ENCODE data around the gene ATP1B2. TPM values are rescaled to one million over a fixed set of nuclear protein-coding genes. Genes with fewer than 3 reads are reported as not detected.
"Not testable (repeated sequence)": the region's sequence is repeated elsewhere in the genome, so short reads cannot be mapped to it uniquely, and the experiment has no call there.

The ATP1B2 gene
- total RNA-seq, 5 donors from 2014 or later (not counting 1 experiment from before 2014, with no cell fraction given): 0.07 to 0.57 (median 0.43) TPM; not detected in 1

GRCh38 chr17:7623661-7624060 is 27.1 kb upstream of the ATP1B2 start:
- ATAC-seq (replicated peaks in 1 of 4) (no peak), DNase-seq (no peak)
- H3K4me1 ChIP-seq (ENCODE audit: control insufficient read depth in 1 of 2, extremely low read depth in 1 of 2, insufficient read depth in 2 of 2, low read length in 2 of 2): peaks cover 5 to 20% of the 10 kb centered on the region in 2 experiments
- no peaks in the 10 kb centered on the region for H3K27me3 Mint-ChIP-seq
- no peaks in the 10 kb centered on the region for H3K36me3 Mint-ChIP-seq
- no peak overlapping the region for H3K27ac ChIP-seq (ENCODE audit: low read length)
- WGBS (ENCODE audit: insufficient coverage): no CpG with 5 or more reads among the region's 5 CpGs
- H3K27me3 ChIP-seq (replicated peaks in 1 of 2; ENCODE audit: control insufficient read depth in 2 of 2, extremely low read depth in 1 of 2, insufficient read depth in 2 of 2, low read length in 1 of 2): no peaks in the 10 kb centered on the region
- ChIA-PET CTCF (no interaction called here), POLR2A (no interaction called here)
- no peak overlapping the region for H3K4me3 Mint-ChIP-seq
- no peak overlapping the region for H3K4me3 ChIP-seq (ENCODE audit: control insufficient read depth in 1 of 2, extremely low read depth in 1 of 2, low read length in 1 of 2)
- no peaks in the 10 kb centered on the region for H3K9me3 Mint-ChIP-seq
- no peaks in the 10 kb centered on the region for H3K36me3 ChIP-seq (ENCODE audit: control insufficient read depth in 2 of 2, extremely low read depth in 1 of 2, insufficient read depth in 1 of 2, low read length in 1 of 2)
- no peak overlapping the region for H3K27ac Mint-ChIP-seq
- H3K4me1 Mint-ChIP-seq: peaks cover 14 to 18% (median 18%) of the 10 kb centered on the region in 3 donors
- no peaks in the 10 kb centered on the region for H3K9me3 ChIP-seq

- POLR2A ChIA-PET; ATAC-seq (replicated peaks in 1 of 4); H3K9me3 ChIP-seq; DNase-seq; H3K4me3 ChIP-seq (ENCODE audit: control insufficient read depth in 1 of 2, extremely low read depth in 1 of 2, low read length in 1 of 2); CTCF ChIA-PET; H3K36me3 Mint-ChIP-seq; H3K36me3 ChIP-seq (ENCODE audit: control insufficient read depth in 2 of 2, extremely low read depth in 1 of 2, insufficient read depth in 1 of 2, low read length in 1 of 2); H3K27me3 Mint-ChIP-seq; H3K27me3 ChIP-seq (replicated peaks in 1 of 2; ENCODE audit: control insufficient read depth in 2 of 2, extremely low read depth in 1 of 2, insufficient read depth in 2 of 2, low read length in 1 of 2); H3K9me3 Mint-ChIP-seq; H3K27ac Mint-ChIP-seq; H3K27ac ChIP-seq (ENCODE audit: low read length): not testable (repeated sequence)
- WGBS (ENCODE audit: insufficient coverage): 96% methylated on average over 15 of the region's 16 CpGs
- peaks cover 14 to 18% (median 18%) of the 10 kb centered on the region in 3 donors for H3K4me1 Mint-ChIP-seq
- peak overlapping the region in 2 of 3 donors; percentile 24 to 89 for H3K4me3 Mint-ChIP-seq
- peaks cover 5 to 20% of the 10 kb centered on the region in 2 experiments for H3K4me1 ChIP-seq (ENCODE audit: control insufficient read depth in 1 of 2, extremely low read depth in 1 of 2, insufficient read depth in 2 of 2, low read length in 2 of 2)
Measured at GRCh38 chr17:7625749-7626148, 25.0 kb upstream of the ATP1B2 start.

- H3K9me3 Mint-ChIP-seq: no peaks in the 10 kb centered on the region
- no peaks in the 10 kb centered on the region for H3K27me3 ChIP-seq (replicated peaks in 1 of 2; ENCODE audit: control insufficient read depth in 2 of 2, extremely low read depth in 1 of 2, insufficient read depth in 2 of 2, low read length in 1 of 2)
- H3K4me1 ChIP-seq (ENCODE audit: control insufficient read depth in 1 of 2, extremely low read depth in 1 of 2, insufficient read depth in 2 of 2, low read length in 2 of 2): peaks cover 5 to 20% of the 10 kb centered on the region in 2 experiments
- CTCF ChIA-PET: no interaction called here
- no peak overlapping the region for H3K27ac ChIP-seq (ENCODE audit: low read length)
- POLR2A ChIA-PET: no interaction called here
- no peak for ATAC-seq (replicated peaks in 1 of 4)
- H3K27me3 Mint-ChIP-seq: no peaks in the 10 kb centered on the region
- H3K4me1 Mint-ChIP-seq: peaks cover 14 to 18% (median 18%) of the 10 kb centered on the region in 3 donors
- no peaks in the 10 kb centered on the region for H3K9me3 ChIP-seq
- H3K36me3 ChIP-seq (ENCODE audit: control insufficient read depth in 2 of 2, extremely low read depth in 1 of 2, insufficient read depth in 1 of 2, low read length in 1 of 2): no peaks in the 10 kb centered on the region
- DNase-seq: no peak
- peak overlapping the region; percentile 89 to 91 (median 91) for H3K4me3 Mint-ChIP-seq
- no peak overlapping the region for H3K4me3 ChIP-seq (ENCODE audit: control insufficient read depth in 1 of 2, extremely low read depth in 1 of 2, low read length in 1 of 2)
- H3K27ac Mint-ChIP-seq: peak overlapping the region in 1 of 2 donors; percentile 87
- H3K36me3 Mint-ChIP-seq: no peaks in the 10 kb centered on the region
- 89% methylated on average over 5 of the region's 7 CpGs for WGBS (ENCODE audit: insufficient coverage)
Measured at GRCh38 chr17:7626307-7626706, 24.4 kb upstream of the ATP1B2 start.

GRCh38 chr17:7626956-7627249 is 23.8 kb upstream of the ATP1B2 start:
- Histone ChIP-seq H3K27me3 (replicated peaks in 1 of 2; ENCODE audit: control insufficient read depth in 2 of 2, extremely low read depth in 1 of 2, insufficient read depth in 2 of 2, low read length in 1 of 2) (no peaks in the 10 kb centered on the region), H3K27ac (ENCODE audit: low read length) (no peak overlapping the region), H3K4me1 (ENCODE audit: control insufficient read depth in 1 of 2, extremely low read depth in 1 of 2, insufficient read depth in 2 of 2, low read length in 2 of 2) (peaks cover 5 to 20% of the 10 kb centered on the region in 2 experiments), H3K9me3 (no peaks in the 10 kb centered on the region), H3K4me3 (ENCODE audit: control insufficient read depth in 1 of 2, extremely low read depth in 1 of 2, low read length in 1 of 2) (peak overlapping the region; percentile 75 to 87), H3K36me3 (ENCODE audit: control insufficient read depth in 2 of 2, extremely low read depth in 1 of 2, insufficient read depth in 1 of 2, low read length in 1 of 2) (no peaks in the 10 kb centered on the region)
- H3K27ac Mint-ChIP-seq: peak overlapping the region; percentile 71 to 87
- CTCF ChIA-PET: interaction anchor here in 1 of 2 donors (0.5 to 1.9 kb wide), 6 partner anchors 11 to 223 kb away, joined by 3 to 20 read pairs (median 6); partner anchors contain the start of genes FXR2, TMEM256, TP53 and WRAP53
- no peak for DNase-seq
- WGBS (ENCODE audit: insufficient coverage): 17% methylated on average over 2 of the region's 6 CpGs
- ATAC-seq (replicated peaks in 1 of 4): no peak
- no peaks in the 10 kb centered on the region for H3K27me3 Mint-ChIP-seq
- H3K36me3 Mint-ChIP-seq: no peaks in the 10 kb centered on the region
- H3K9me3 Mint-ChIP-seq: no peaks in the 10 kb centered on the region
- H3K4me1 Mint-ChIP-seq: peaks cover 14 to 18% (median 18%) of the 10 kb centered on the region in 3 donors
- H3K4me3 Mint-ChIP-seq: peak overlapping the region; percentile 89 to 91 (median 91)
- POLR2A ChIA-PET: interaction anchor here in 1 of 2 donors (0.6 to 1.0 kb wide), 2 partner anchors 23 to 46 kb away, joined by 3 read pairs; no protein-coding TSS in a partner anchor

- Mint-ChIP-seq H3K4me1 (peaks cover 14 to 19% (median 18%) of the 10 kb centered on the region in 3 donors), H3K9me3 (no peaks in the 10 kb centered on the region), H3K27me3 (no peaks in the 10 kb centered on the region), H3K36me3 (no peaks in the 10 kb centered on the region), H3K4me3 (peak within 1 kb of the TSS; percentile 89 to 91 (median 91)), H3K27ac (peak within 1 kb of the TSS; percentile 83 to 87)
- H3K4me3 ChIP-seq (ENCODE audit: control insufficient read depth in 1 of 2, extremely low read depth in 1 of 2, low read length in 1 of 2): peak within 1 kb of the TSS; percentile 75 to 87
- 1% methylated on average over 33 of the region's 54 CpGs for WGBS (ENCODE audit: insufficient coverage)
- ChIA-PET POLR2A (interaction anchor here (0.5 to 1.1 kb wide), 8 partner anchors 10 to 580 kb away, joined by 3 to 4 read pairs (median 3); partner anchors contain the start of genes TP53 (in 2 of the 2) and DVL2 (in 1 of the 2)), CTCF (interaction anchor here (0.5 to 1.9 kb wide), 9 partner anchors 11 to 1374 kb away, joined by 3 to 20 read pairs (median 4); partner anchors contain the start of genes ATP1B2 (in 1 of the 2), FXR2 (in 1 of the 2), TMEM256 (in 1 of the 2) and TP53 (in 1 of the 2))
- DNase-seq: peak; percentile 70 to 89 (median 79)
- no peaks in the 10 kb centered on the region for H3K36me3 ChIP-seq (ENCODE audit: control insufficient read depth in 2 of 2, extremely low read depth in 1 of 2, insufficient read depth in 1 of 2, low read length in 1 of 2)
- H3K4me1 ChIP-seq (ENCODE audit: control insufficient read depth in 1 of 2, extremely low read depth in 1 of 2, insufficient read depth in 2 of 2, low read length in 2 of 2): peaks cover 5 to 20% of the 10 kb centered on the region in 2 experiments
- H3K9me3 ChIP-seq: no peaks in the 10 kb centered on the region
- H3K27ac ChIP-seq (ENCODE audit: low read length): peak within 1 kb of the TSS; percentile 79
- no peaks in the 10 kb centered on the region for H3K27me3 ChIP-seq (replicated peaks in 1 of 2; ENCODE audit: control insufficient read depth in 2 of 2, extremely low read depth in 1 of 2, insufficient read depth in 2 of 2, low read length in 1 of 2)
- ATAC-seq (replicated peaks in 1 of 4): peak; percentile 95 to 96 (median 96)
Measured at GRCh38 chr17:7627250-7628121, 23.2 kb upstream of the ATP1B2 start, which contains the start of gene SAT2. Gene SAT2, minus strand, starts transcription at chr17:7627821. Its CDS starts 186 bp downstream, at chr17:7627635.

- Mint-ChIP-seq H3K4me3 (peak within 1 kb of the TSS in 1 of 3 donors; percentile 31), H3K36me3 (no peaks in the 10 kb centered on the region), H3K27ac (no peak within 1 kb of the TSS), H3K9me3 (no peaks in the 10 kb centered on the region), H3K4me1 (peaks cover 14 to 19% (median 18%) of the 10 kb centered on the region in 3 donors), H3K27me3 (no peaks in the 10 kb centered on the region)
- DNase-seq (no peak), ATAC-seq (replicated peaks in 1 of 4) (no peak)
- Histone ChIP-seq H3K27me3 (replicated peaks in 1 of 2; ENCODE audit: control insufficient read depth in 2 of 2, extremely low read depth in 1 of 2, insufficient read depth in 2 of 2, low read length in 1 of 2) (peaks cover 0 to 4% of the 10 kb centered on the region in 2 experiments), H3K4me1 (ENCODE audit: control insufficient read depth in 1 of 2, extremely low read depth in 1 of 2, insufficient read depth in 2 of 2, low read length in 2 of 2) (peaks cover 5 to 20% of the 10 kb centered on the region in 2 experiments), H3K4me3 (ENCODE audit: control insufficient read depth in 1 of 2, extremely low read depth in 1 of 2, low read length in 1 of 2) (no peak within 1 kb of the TSS), H3K27ac (ENCODE audit: low read length) (no peak within 1 kb of the TSS), H3K36me3 (ENCODE audit: control insufficient read depth in 2 of 2, extremely low read depth in 1 of 2, insufficient read depth in 1 of 2, low read length in 1 of 2) (no peaks in the 10 kb centered on the region), H3K9me3 (no peaks in the 10 kb centered on the region)
- POLR2A ChIA-PET: interaction anchor here in 1 of 2 donors (0.6 kb wide), 1 partner anchor 630 kb away, joined by 4 read pairs; no protein-coding TSS in a partner anchor
- CTCF ChIA-PET: interaction anchor here in 1 of 2 donors (1.1 kb wide), 1 partner anchor 57 kb away, joined by 4 read pairs; the partner anchor contains the start of gene TP53
- 95% methylated on average over 11 of the region's 13 CpGs for WGBS (ENCODE audit: insufficient coverage)
Measured at GRCh38 chr17:7629939-7630571, 20.7 kb upstream of the ATP1B2 start, which contains the start of gene SHBG. Gene SHBG, plus strand, starts transcription at chr17:7630135. Its CDS starts 38 bp downstream, at chr17:7630173.

Data from T-cell (primary cell).